Measurements from ENCODE around the gene LCE2B. TPM values are rescaled to one million over a fixed set of nuclear protein-coding genes. Genes with fewer than 3 reads are reported as not detected.

Gene LCE2B
- total RNA-seq, 1 experiment from 2014 or later, result not detected

DNA sequence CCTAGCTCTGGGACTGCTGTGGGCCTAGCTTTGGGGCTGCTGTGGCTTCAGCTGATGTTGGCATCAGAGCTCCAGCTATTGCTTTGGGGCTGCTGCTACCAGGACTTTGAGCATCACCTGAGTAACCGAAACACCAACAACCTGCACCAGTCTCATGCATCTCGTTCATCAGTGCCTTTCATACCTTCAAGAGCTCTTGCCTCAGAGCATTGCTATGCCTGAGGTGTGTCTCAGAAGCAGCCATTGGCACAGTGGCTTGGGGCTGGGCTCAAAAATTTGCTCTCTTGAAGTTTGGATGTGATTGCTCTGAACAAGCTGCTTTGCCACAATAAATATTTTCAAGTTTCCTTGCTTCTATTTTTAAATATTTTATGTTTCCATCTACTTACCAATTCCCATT lies 29.5 kb upstream of the LCE2B start:
- H3K79me2 ChIP-seq (ENCODE audit: low read length), result no peaks in the 10 kb centered on the region
- no peaks in the 10 kb centered on the region for H3K9me3 ChIP-seq (ENCODE audit: low read length)
- H3F3A ChIP-seq (ENCODE audit: low read length, unreplicated experiment), result no peaks in the 10 kb centered on the region
- no peaks in the 10 kb centered on the region for H4K20me1 ChIP-seq (ENCODE audit: low read length)
- peaks cover 35% of the 10 kb centered on the region for H3K27me3 ChIP-seq (ENCODE audit: low read length)
- no peaks in the 10 kb centered on the region for H3K36me3 ChIP-seq (ENCODE audit: low read depth, low read length)
- BruUV-seq (replicated peaks), result no TSS peak
- intact Hi-C loops (cut with micrococcal nuclease), result no loop called here
- no peak overlapping the region for H3K4me2 ChIP-seq (ENCODE audit: low read length)
- POLR2A ChIA-PET (ENCODE audit: unreplicated experiment), result no interaction called here
- no peaks in the 10 kb centered on the region for H3K9me2 ChIP-seq (replicated peaks; ENCODE audit: low read length)
- no peak overlapping the region for H3K4me3 ChIP-seq (ENCODE audit: low read length)
- CTCF ChIA-PET, result no interaction called here
- no peak overlapping the region for H3K9ac ChIP-seq (ENCODE audit: low read length)
- H2AFZ ChIP-seq (ENCODE audit: low read length), result no peak overlapping the region
- H3K27ac ChIP-seq (ENCODE audit: low read length), result no peak overlapping the region
- TF ChIP-seq EZH2 (IDR thresholded peaks at IDR 0.05; ENCODE audit: low read length, unreplicated experiment) (no peak), EZH2phosphoT487 (IDR thresholded peaks at IDR 0.05; ENCODE audit: borderline replicate concordance, low read length) (no peak)
- TF ChIP-seq, protein P1, sequence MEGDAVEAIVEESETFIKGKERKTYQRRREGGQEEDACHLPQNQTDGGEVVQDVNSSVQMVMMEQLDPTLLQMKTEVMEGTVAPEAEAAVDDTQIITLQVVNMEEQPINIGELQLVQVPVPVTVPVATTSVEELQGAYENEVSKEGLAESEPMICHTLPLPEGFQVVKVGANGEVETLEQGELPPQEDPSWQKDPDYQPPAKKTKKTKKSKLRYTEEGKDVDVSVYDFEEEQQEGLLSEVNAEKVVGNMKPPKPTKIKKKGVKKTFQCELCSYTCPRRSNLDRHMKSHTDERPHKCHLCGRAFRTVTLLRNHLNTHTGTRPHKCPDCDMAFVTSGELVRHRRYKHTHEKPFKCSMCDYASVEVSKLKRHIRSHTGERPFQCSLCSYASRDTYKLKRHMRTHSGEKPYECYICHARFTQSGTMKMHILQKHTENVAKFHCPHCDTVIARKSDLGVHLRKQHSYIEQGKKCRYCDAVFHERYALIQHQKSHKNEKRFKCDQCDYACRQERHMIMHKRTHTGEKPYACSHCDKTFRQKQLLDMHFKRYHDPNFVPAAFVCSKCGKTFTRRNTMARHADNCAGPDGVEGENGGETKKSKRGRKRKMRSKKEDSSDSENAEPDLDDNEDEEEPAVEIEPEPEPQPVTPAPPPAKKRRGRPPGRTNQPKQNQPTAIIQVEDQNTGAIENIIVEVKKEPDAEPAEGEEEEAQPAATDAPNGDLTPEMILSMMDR (conservative IDR thresholded peaks at IDR 0.05; ENCODE audit: low read depth, low read length), result no peak
- ATAC-seq (no peak), DNase-seq (no peak)
- H3K4me1 ChIP-seq (ENCODE audit: insufficient read depth, low read length), result no peaks in the 10 kb centered on the region

DNA sequence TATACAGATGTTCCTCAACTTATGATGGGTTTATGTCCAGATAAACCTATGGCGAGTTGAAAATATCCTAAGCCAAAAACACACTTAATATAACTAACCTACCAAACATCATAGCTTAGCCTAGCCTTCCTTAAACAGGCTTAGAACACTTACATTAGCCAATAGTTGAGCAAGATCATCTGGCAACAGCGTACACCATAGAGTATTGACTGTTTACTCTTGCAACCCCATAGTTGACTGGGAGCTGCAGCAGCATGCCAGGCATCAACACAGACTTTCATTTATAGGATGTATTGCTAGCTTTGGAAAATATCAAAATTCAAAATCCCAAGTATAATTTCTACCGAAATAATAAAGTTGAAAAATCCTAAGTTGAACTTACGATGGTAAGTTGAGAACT lies 28.2 kb upstream of the LCE2B start:
- ChIA-PET CTCF (no interaction called here), POLR2A (ENCODE audit: unreplicated experiment) (interaction anchor here (0.6 kb wide), 1 partner anchor 154 kb away, joined by 4 read pairs; the partner anchor contains the start of gene LCE1B)
- no peaks in the 10 kb centered on the region for H3K4me1 ChIP-seq (ENCODE audit: insufficient read depth, low read length)
- H3K9ac ChIP-seq (ENCODE audit: low read length), result no peak overlapping the region
- no peak overlapping the region for H3K4me3 ChIP-seq (ENCODE audit: low read length)
- H3K9me3 ChIP-seq (ENCODE audit: low read length), result no peaks in the 10 kb centered on the region
- no peaks in the 10 kb centered on the region for H3K36me3 ChIP-seq (ENCODE audit: low read depth, low read length)
- no peaks in the 10 kb centered on the region for H4K20me1 ChIP-seq (ENCODE audit: low read length)
- no peak overlapping the region for H3K27ac ChIP-seq (ENCODE audit: low read length)
- no peak for DNase-seq
- no peak overlapping the region for H2AFZ ChIP-seq (ENCODE audit: low read length)
- BruUV-seq (replicated peaks), result no TSS peak
- H3K9me2 ChIP-seq (replicated peaks; ENCODE audit: low read length), result no peaks in the 10 kb centered on the region
- no peak for ATAC-seq
- no peaks in the 10 kb centered on the region for H3F3A ChIP-seq (ENCODE audit: low read length, unreplicated experiment)
- intact Hi-C loops (cut with micrococcal nuclease), result no loop called here
- H3K27me3 ChIP-seq (ENCODE audit: low read length), result peaks cover 30% of the 10 kb centered on the region
- no peak for TF ChIP-seq EZH2phosphoT487 (IDR thresholded peaks at IDR 0.05; ENCODE audit: borderline replicate concordance, low read length)
- no peak for TF ChIP-seq EZH2 (IDR thresholded peaks at IDR 0.05; ENCODE audit: low read length, unreplicated experiment)
- TF ChIP-seq, protein P1 (conservative IDR thresholded peaks at IDR 0.05; ENCODE audit: low read depth, low read length), result no peak
- no peak overlapping the region for H3K4me2 ChIP-seq (ENCODE audit: low read length)
- H3K79me2 ChIP-seq (ENCODE audit: low read length), result no peaks in the 10 kb centered on the region

DNA sequence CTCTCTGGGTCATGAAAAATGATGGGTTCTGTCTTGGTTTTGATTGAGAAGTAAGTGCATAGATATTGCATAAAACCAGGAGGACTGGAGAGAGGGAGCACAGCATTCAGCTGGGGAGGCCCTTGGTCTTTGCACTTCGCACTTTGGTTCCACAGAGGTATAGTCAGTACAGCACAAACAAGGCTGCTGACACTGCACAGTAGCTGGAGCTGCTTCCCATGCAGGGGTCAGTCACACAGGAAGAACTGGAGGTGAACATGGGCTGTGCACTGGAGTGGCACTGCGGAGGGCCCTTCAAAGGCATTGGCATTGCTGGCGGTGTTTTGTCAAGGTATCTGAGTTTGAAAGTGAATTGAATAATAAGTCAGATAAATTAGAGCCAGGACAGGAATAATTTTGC lies 27.3 kb upstream of the LCE2B start:
- CTCF ChIA-PET, result no interaction called here
- BruUV-seq (replicated peaks), result no TSS peak
- no peaks in the 10 kb centered on the region for H3K4me1 ChIP-seq (ENCODE audit: insufficient read depth, low read length)
- H3K27ac ChIP-seq (ENCODE audit: low read length), result no peak overlapping the region
- H4K20me1 ChIP-seq (ENCODE audit: low read length), result no peaks in the 10 kb centered on the region
- no peak overlapping the region for H3K4me3 ChIP-seq (ENCODE audit: low read length)
- no peak overlapping the region for H3K4me2 ChIP-seq (ENCODE audit: low read length)
- no peaks in the 10 kb centered on the region for H3K9me3 ChIP-seq (ENCODE audit: low read length)
- no peak for ATAC-seq
- TF ChIP-seq EZH2phosphoT487 (IDR thresholded peaks at IDR 0.05; ENCODE audit: borderline replicate concordance, low read length) (no peak), EZH2 (IDR thresholded peaks at IDR 0.05; ENCODE audit: low read length, unreplicated experiment) (no peak)
- TF ChIP-seq, protein P1 (conservative IDR thresholded peaks at IDR 0.05; ENCODE audit: low read depth, low read length), result no peak
- no peaks in the 10 kb centered on the region for H3K9me2 ChIP-seq (replicated peaks; ENCODE audit: low read length)
- POLR2A ChIA-PET (ENCODE audit: unreplicated experiment), result no interaction called here
- peaks cover 33% of the 10 kb centered on the region for H3K27me3 ChIP-seq (ENCODE audit: low read length)
- no peaks in the 10 kb centered on the region for H3K79me2 ChIP-seq (ENCODE audit: low read length)
- H3K9ac ChIP-seq (ENCODE audit: low read length), result no peak overlapping the region
- H3F3A ChIP-seq (ENCODE audit: low read length, unreplicated experiment), result no peaks in the 10 kb centered on the region
- DNase-seq, result no peak
- H3K36me3 ChIP-seq (ENCODE audit: low read depth, low read length), result no peaks in the 10 kb centered on the region
- no peak overlapping the region for H2AFZ ChIP-seq (ENCODE audit: low read length)
- intact Hi-C loops (cut with micrococcal nuclease), result no loop called here
